HepG2 (cell line): ENCODE measurements around the gene RASGRP2.

ENCODE experiments used
- EP300 ChIP-seq, 3 experiments: sonication (generic) in 1 of 3; formaldehyde crosslinking in 1 of 3; IDR thresholded peaks; 2 replicates each; pipeline versions ENCODE4 v1.5.1 to v1.6.1; 2011 to 2020; ENCODE audit warnings: low read depth in 2 of 3, low read length in 2 of 3, borderline replicate concordance in 1 of 3, improper control_type of control experiment in 1 of 3, mild to moderate bottlenecking in 1 of 3, missing genetic modification reagents in 1 of 3, moderate library complexity in 1 of 3
- RBM39 ChIP-seq: fragments of 200-400 bp; formaldehyde crosslinking; IDR thresholded peaks from one replicate; pipeline ENCODE4 v1.6.1; 2018; ENCODE audit warnings: antibody characterized with exemption, mild to moderate bottlenecking, low read depth, low read length; ENCODE audit not compliant: poor library complexity, severe bottlenecking
- ZNF382 ChIP-seq: sonication (generic); formaldehyde crosslinking; IDR thresholded peaks from 2 replicates; pipeline ENCODE4 v1.5.0; 2020; ENCODE audit warnings: missing genetic modification reagents, mild to moderate bottlenecking, borderline replicate concordance

DNA sequence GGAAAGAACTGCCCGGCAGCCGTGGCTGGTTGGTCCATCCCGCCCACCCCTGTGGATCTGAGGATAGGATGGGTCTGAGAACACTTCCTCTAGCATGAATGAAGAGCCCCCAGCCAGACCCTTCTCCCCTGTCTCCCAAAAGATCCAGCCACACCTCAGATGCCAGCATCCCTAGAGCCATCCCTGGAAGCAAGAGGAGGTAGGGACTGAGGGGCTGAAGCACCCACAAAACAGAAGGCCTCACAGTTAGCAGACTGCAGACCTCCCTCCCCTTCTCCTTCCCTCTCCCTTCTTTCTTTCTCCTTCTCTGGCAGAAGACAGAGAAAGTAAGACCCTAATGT is 22.6 kb downstream of the RASGRP2 start:
- TF ChIP-seq EP300 (IDR thresholded peaks at IDR 0.05; ENCODE audit: low read depth in 2 of 2, low read length in 2 of 2) = no peak
- no peak for TF ChIP-seq EP300 (CRISPR knock-in tag; IDR thresholded peaks at IDR 0.05; ENCODE audit: borderline replicate concordance)
- TF ChIP-seq RBM39 = no peak
- TF ChIP-seq ZNF382 (CRISPR knock-in tag) = no peak
